ENCODE results near the gene ZNF330. TPM values are rescaled to one million over a fixed set of nuclear protein-coding genes. Genes with fewer than 3 reads are reported as not detected.

Gene ZNF330
- polyA plus RNA-seq, 3 donors: 21.6 to 38.9 (median 27.7) TPM

GRCh38 chr4:141192564-141192963, 28.1 kb upstream of the ZNF330 start:
- no peak for TF ChIP-seq CTCF (IDR thresholded peaks at IDR 0.05)
- peaks cover 0 to 3% (median 0%) of the 10 kb centered on the region in 3 donors for H3K27me3 Mint-ChIP-seq (ENCODE audit: low read depth in 3 of 3)

GRCh38 chr4:141193516-141194034, 27.1 kb upstream of the ZNF330 start:
- Mint-ChIP-seq H3K27ac (no peak overlapping the region), H3K4me3 (no peak overlapping the region), H3K36me3 (no peaks in the 10 kb centered on the region), H3K27me3 (ENCODE audit: low read depth in 3 of 3) (peaks cover 0 to 3% (median 0%) of the 10 kb centered on the region in 3 donors), H3K4me1 (no peaks in the 10 kb centered on the region), H3K9me3 (peaks cover 0 to 6% (median 2%) of the 10 kb centered on the region in 7 donors)
- Histone ChIP-seq H4K20me1 (ENCODE audit: insufficient read depth, low read length) (no peaks in the 10 kb centered on the region), H3K79me2 (ENCODE audit: insufficient read depth, low read length) (no peaks in the 10 kb centered on the region), H3K27me3 (ENCODE audit: control insufficient read depth in 2 of 2, insufficient read depth in 2 of 2, low read length in 2 of 2) (no peaks in the 10 kb centered on the region), H3K36me3 (replicated peaks in 1 of 2; ENCODE audit: control insufficient read depth in 1 of 2, insufficient read depth in 2 of 2, low read length in 2 of 2) (no peaks in the 10 kb centered on the region), H3K9ac (ENCODE audit: insufficient read depth, low read length, poor library complexity, severe bottlenecking) (no peak overlapping the region), H3K4me2 (replicated peaks; ENCODE audit: extremely low read depth, low read length, poor library complexity, severe bottlenecking) (no peak overlapping the region), H3K4me3 (replicated peaks in 1 of 3; ENCODE audit: low read depth in 2 of 3, low read length in 3 of 3) (no peak overlapping the region), H3K9me3 (replicated peaks in 1 of 2; ENCODE audit: control insufficient read depth in 1 of 2, insufficient read depth in 1 of 2, low read length in 2 of 2) (no peaks in the 10 kb centered on the region), H3K4me1 (ENCODE audit: control insufficient read depth in 1 of 2, insufficient read depth in 2 of 2, low read length in 2 of 2) (no peaks in the 10 kb centered on the region), H2AFZ (ENCODE audit: insufficient read depth, low read depth, low read length, poor library complexity, severe bottlenecking) (no peak overlapping the region), H3K27ac (ENCODE audit: low read depth in 1 of 2, low read length in 2 of 2) (no peak overlapping the region)
- TF ChIP-seq CTCF (IDR thresholded peaks at IDR 0.05): no peak
- DNase-seq: no peak
- no CpG with 5 or more reads among the region's 2 CpGs for WGBS (ENCODE audit: insufficient coverage)
- intact Hi-C loops (cut with micrococcal nuclease): no loop called here

More at GRCh38 chr4:141192564-141192963, 28.1 kb upstream of the ZNF330 start:
- Mint-ChIP-seq H3K27ac (no peak overlapping the region), H3K36me3 (no peaks in the 10 kb centered on the region), H3K4me3 (no peak overlapping the region), H3K4me1 (no peaks in the 10 kb centered on the region), H3K9me3 (peaks cover 0 to 3% (median 0%) of the 10 kb centered on the region in 7 donors)
- H3K36me3 ChIP-seq (replicated peaks in 1 of 2; ENCODE audit: control insufficient read depth in 1 of 2, insufficient read depth in 2 of 2, low read length in 2 of 2): no peaks in the 10 kb centered on the region
- H3K4me1 ChIP-seq (ENCODE audit: control insufficient read depth in 1 of 2, insufficient read depth in 2 of 2, low read length in 2 of 2): no peaks in the 10 kb centered on the region
- H3K9me3 ChIP-seq (replicated peaks in 1 of 2; ENCODE audit: control insufficient read depth in 1 of 2, insufficient read depth in 1 of 2, low read length in 2 of 2): no peaks in the 10 kb centered on the region
- H3K9ac ChIP-seq (ENCODE audit: insufficient read depth, low read length, poor library complexity, severe bottlenecking): no peak overlapping the region
- no peak overlapping the region for H3K4me2 ChIP-seq (replicated peaks; ENCODE audit: extremely low read depth, low read length, poor library complexity, severe bottlenecking)
- no peak overlapping the region for H3K27ac ChIP-seq (ENCODE audit: low read depth in 1 of 2, low read length in 2 of 2)
- H3K4me3 ChIP-seq (replicated peaks in 1 of 3; ENCODE audit: low read depth in 2 of 3, low read length in 3 of 3): no peak overlapping the region
- 100% methylated on average over 1 of the region's 2 CpGs for WGBS (ENCODE audit: insufficient coverage)
- no peak overlapping the region for H2AFZ ChIP-seq (ENCODE audit: insufficient read depth, low read depth, low read length, poor library complexity, severe bottlenecking)
- intact Hi-C loops (cut with micrococcal nuclease): no loop called here
- H4K20me1 ChIP-seq (ENCODE audit: insufficient read depth, low read length): no peaks in the 10 kb centered on the region
- H3K27me3 ChIP-seq (ENCODE audit: control insufficient read depth in 2 of 2, insufficient read depth in 2 of 2, low read length in 2 of 2): no peaks in the 10 kb centered on the region
- H3K79me2 ChIP-seq (ENCODE audit: insufficient read depth, low read length): no peaks in the 10 kb centered on the region
- no peak for DNase-seq
